HG02678 (cell line): ENCODE measurements around the gene MAP3K14.

ENCODE experiments used
- ATAC-seq: cut with Tn5 transposase; IDR thresholded peaks from one replicate; pipeline ENCODE4 v1.9.1; 2021; ENCODE audit warnings: mild to moderate bottlenecking, moderate library complexity; ENCODE audit not compliant: unreplicated experiment

Gene MAP3K14

GRCh38 chr17:45339646-45340605 lies 23.1 kb upstream of the MAP3K14 start:
- ATAC-seq: no peak

- no peak for ATAC-seq
These were observed 22.2 kb upstream of the MAP3K14 start for GRCh38 chr17:45338996-45339535.

- ATAC-seq: no peak
These were observed 21.4 kb upstream of the MAP3K14 start for GRCh38 chr17:45338023-45338781.

- no peak for ATAC-seq
These were observed 19.8 kb upstream of the MAP3K14 start for GRCh38 chr17:45336390-45337182.

- ATAC-seq: no peak
These were observed 18.9 kb upstream of the MAP3K14 start for GRCh38 chr17:45335721-45336120.

- no peak for ATAC-seq
These were observed 18.2 kb upstream of the MAP3K14 start for GRCh38 chr17:45334701-45335677.

- no peak for ATAC-seq
These were observed 17.4 kb upstream of the MAP3K14 start for GRCh38 chr17:45334231-45334630.

GRCh38 chr17:45333702-45334092 lies 16.9 kb upstream of the MAP3K14 start:
- ATAC-seq: no peak

GRCh38 chr17:45332989-45333701 lies 16.3 kb upstream of the MAP3K14 start:
- no peak for ATAC-seq

- ATAC-seq: no peak
These were observed 15.7 kb upstream of the MAP3K14 start for GRCh38 chr17:45332505-45332904.

- ATAC-seq: no peak
These were observed 9.8 kb upstream of the MAP3K14 start for GRCh38 chr17:45326626-45327025.

GRCh38 chr17:45325810-45326209 lies 9.0 kb upstream of the MAP3K14 start:
- ATAC-seq: no peak

- no peak for ATAC-seq
These were observed 7.5 kb upstream of the MAP3K14 start for GRCh38 chr17:45324336-45324735.

- no peak for ATAC-seq
These were observed 5.3 kb upstream of the MAP3K14 start for GRCh38 chr17:45322168-45322567.

- ATAC-seq: no peak
These were observed 4.2 kb upstream of the MAP3K14 start for GRCh38 chr17:45320931-45321461.

- no peak for ATAC-seq
These were observed 3.6 kb upstream of the MAP3K14 start for GRCh38 chr17:45320349-45320930.

- ATAC-seq: no peak
These were observed 2.5 kb upstream of the MAP3K14 start for GRCh38 chr17:45319239-45319703.

- no peak for ATAC-seq
These were observed 1.9 kb upstream of the MAP3K14 start for GRCh38 chr17:45318561-45319230.
